Osteocyte (in vitro differentiated cells): ENCODE measurements around the gene PDE3B. TPM values are rescaled to one million over a fixed set of nuclear protein-coding genes. Genes with fewer than 3 reads are reported as not detected.

Experiments
- DNase-seq: peaks from one replicate; pipeline ENCODE4 v3.0.0; 2021; ENCODE audit warnings: mixed read lengths; ENCODE audit not compliant: unreplicated experiment; ENCODE audit errors: extremely low spot score
- H3K27ac Mint-ChIP-seq: one replicate; pipeline ENCODE4 v1.8.0; 2021; ENCODE audit warnings: mild to moderate bottlenecking, mixed read lengths; ENCODE audit not compliant: unreplicated experiment
- H3K27me3 Mint-ChIP-seq: one replicate; pipeline ENCODE4 v1.8.0; 2021; ENCODE audit warnings: mixed read lengths; ENCODE audit not compliant: unreplicated experiment
- H3K36me3 Mint-ChIP-seq: one replicate; pipeline ENCODE4 v1.8.0; 2021; ENCODE audit warnings: mixed read lengths; ENCODE audit not compliant: unreplicated experiment
- H3K4me1 Mint-ChIP-seq: one replicate; pipeline ENCODE4 v1.8.0; 2021; ENCODE audit warnings: mixed read lengths; ENCODE audit not compliant: unreplicated experiment
- H3K4me3 Mint-ChIP-seq: one replicate; pipeline ENCODE4 v1.8.0; 2021; ENCODE audit warnings: mild to moderate bottlenecking, moderate library complexity, mixed read lengths; ENCODE audit not compliant: unreplicated experiment
- H3K9me3 Mint-ChIP-seq: one replicate; pipeline ENCODE4 v1.8.0; 2021; ENCODE audit warnings: mixed read lengths; ENCODE audit not compliant: unreplicated experiment
- CTCF ChIP-seq: fragments of 200-600 bp; sonication (generic); IDR thresholded peaks from 2 replicates; pipeline ENCODE4 v1.5.0; 2021; ENCODE audit warnings: antibody characterized with exemption, mild to moderate bottlenecking, moderate library complexity
- total RNA-seq: library from RNA; stranded (reverse); gene quantifications from 2 replicates; pipeline ENCODE4 v1.2.1, GENCODE V29; 2021

Gene PDE3B
- total RNA-seq, 1 donor from 2014 or later, result 0.08 TPM

- no peak for DNase-seq
- no peak overlapping the region for H3K27ac Mint-ChIP-seq
- no peaks in the 10 kb centered on the region for H3K9me3 Mint-ChIP-seq
- no peaks in the 10 kb centered on the region for H3K36me3 Mint-ChIP-seq
- TF ChIP-seq CTCF, result no peak
- H3K4me1 Mint-ChIP-seq, result no peaks in the 10 kb centered on the region
- peaks cover 37% of the 10 kb centered on the region for H3K27me3 Mint-ChIP-seq
- no peak overlapping the region for H3K4me3 Mint-ChIP-seq
These were observed 8.8 kb upstream of the PDE3B start for GRCh38 chr11:14634813-14635212.

- peaks cover 41% of the 10 kb centered on the region for H3K27me3 Mint-ChIP-seq
- no peaks in the 10 kb centered on the region for H3K36me3 Mint-ChIP-seq
- no peak for TF ChIP-seq CTCF
- no peak overlapping the region for H3K27ac Mint-ChIP-seq
- H3K4me3 Mint-ChIP-seq, result no peak overlapping the region
- H3K9me3 Mint-ChIP-seq, result no peaks in the 10 kb centered on the region
- no peak for DNase-seq
- H3K4me1 Mint-ChIP-seq, result no peaks in the 10 kb centered on the region
These were observed 8.1 kb upstream of the PDE3B start for GRCh38 chr11:14635546-14635945.

GRCh38 chr11:14636119-14636518 is 7.5 kb upstream of the PDE3B start:
- H3K27ac Mint-ChIP-seq, result no peak overlapping the region
- no peak for TF ChIP-seq CTCF
- no peaks in the 10 kb centered on the region for H3K9me3 Mint-ChIP-seq
- DNase-seq, result no peak
- H3K36me3 Mint-ChIP-seq, result no peaks in the 10 kb centered on the region
- H3K4me1 Mint-ChIP-seq, result no peaks in the 10 kb centered on the region
- H3K4me3 Mint-ChIP-seq, result no peak overlapping the region
- H3K27me3 Mint-ChIP-seq, result peaks cover 42% of the 10 kb centered on the region

- no peak for TF ChIP-seq CTCF
- Mint-ChIP-seq H3K4me3 (no peak overlapping the region), H3K27me3 (peaks cover 52% of the 10 kb centered on the region), H3K4me1 (no peaks in the 10 kb centered on the region), H3K27ac (no peak overlapping the region), H3K9me3 (no peaks in the 10 kb centered on the region), H3K36me3 (no peaks in the 10 kb centered on the region)
- no peak for DNase-seq
These were observed 5.7 kb upstream of the PDE3B start for GRCh38 chr11:14637868-14638409.

GRCh38 chr11:14638561-14638960 is 5.0 kb upstream of the PDE3B start:
- peaks cover 52% of the 10 kb centered on the region for H3K27me3 Mint-ChIP-seq
- no peak for DNase-seq
- no peaks in the 10 kb centered on the region for H3K36me3 Mint-ChIP-seq
- no peak overlapping the region for H3K4me3 Mint-ChIP-seq
- no peaks in the 10 kb centered on the region for H3K9me3 Mint-ChIP-seq
- no peak overlapping the region for H3K27ac Mint-ChIP-seq
- H3K4me1 Mint-ChIP-seq, result no peaks in the 10 kb centered on the region
- TF ChIP-seq CTCF, result no peak
